DOHH2 (cell line): Measurements from ENCODE around the gene NFIX.

ENCODE experiments used
- H3F3A ChIP-seq: fragments of 200-600 bp; sonication (generic), shearing (Covaris generic); 2 replicates; pipeline ENCODE4 v1.6.0; 2016; ENCODE audit warnings: antibody characterized with exemption, mild to moderate bottlenecking; ENCODE audit not compliant: control insufficient read depth, insufficient read depth
- H3K27ac ChIP-seq: fragments of 200-600 bp; sonication (generic); 2 replicates; pipeline ENCODE4 v1.5.1; 2014; ENCODE audit warnings: low read depth, mild to moderate bottlenecking, low read length, moderate library complexity
- H3K27me3 ChIP-seq: fragments of 200-600 bp; sonication (generic); 2 replicates; pipeline ENCODE4 v1.6.1; 2014; ENCODE audit warnings: mild to moderate bottlenecking, low read length, mixed read lengths; ENCODE audit not compliant: control insufficient read depth
- H3K36me3 ChIP-seq: fragments of 200-600 bp; sonication (generic); 2 replicates; pipeline ENCODE4 v1.6.1; 2014; ENCODE audit warnings: mild to moderate bottlenecking, low read length, moderate library complexity, mixed read lengths; ENCODE audit not compliant: control insufficient read depth
- H3K4me1 ChIP-seq: fragments of 200-600 bp; sonication (generic); 2 replicates; pipeline ENCODE4 v1.6.1; 2014; ENCODE audit warnings: mild to moderate bottlenecking, low read length, mixed read lengths; ENCODE audit not compliant: control insufficient read depth
- H3K4me2 ChIP-seq: fragments of 200-600 bp; sonication (generic); 2 replicates; pipeline ENCODE4 v1.6.0; 2014; ENCODE audit warnings: mild to moderate bottlenecking, low read length, moderate library complexity
- H3K4me3 ChIP-seq: fragments of 200-600 bp; sonication (generic); 2 replicates; pipeline ENCODE4 v1.5.1; 2014; ENCODE audit warnings: mild to moderate bottlenecking, low read length, mixed read lengths
- H3K79me2 ChIP-seq: fragments of 200-600 bp; sonication (generic); 2 replicates; pipeline ENCODE4 v1.6.1; 2014; ENCODE audit warnings: mild to moderate bottlenecking, low read length, mixed read lengths; ENCODE audit not compliant: control insufficient read depth
- H3K9me2 ChIP-seq: fragments of 200-600 bp; sonication (generic); replicated peaks from 2 replicates; pipeline ENCODE4 v1.6.1; 2014; ENCODE audit warnings: mild to moderate bottlenecking, low read length, mixed read lengths; ENCODE audit not compliant: control insufficient read depth
- H3K9me3 ChIP-seq: fragments of 200-600 bp; sonication (generic); 2 replicates; pipeline ENCODE4 v1.6.1; 2014; ENCODE audit warnings: antibody characterized with exemption, low read length, mixed read lengths; ENCODE audit not compliant: control insufficient read depth, insufficient read depth
- H4K20me1 ChIP-seq: fragments of 200-600 bp; sonication (generic); 2 replicates; pipeline ENCODE4 v1.6.0; 2014; ENCODE audit warnings: low read depth, mild to moderate bottlenecking, antibody characterized with exemption, low read length, moderate library complexity; ENCODE audit not compliant: control insufficient read depth, insufficient read depth
- EZH2phosphoT487 ChIP-seq: fragments of 200-600 bp; sonication (generic); IDR thresholded peaks from 2 replicates; pipeline ENCODE4 v1.6.1; 2017; ENCODE audit warnings: borderline replicate concordance, mild to moderate bottlenecking, antibody characterized with exemption, low read length, moderate library complexity, mixed read lengths
- TF ChIP-seq, protein P1 (sequence below): fragments of 200-600 bp; sonication (generic); IDR thresholded peaks from one replicate; pipeline ENCODE4 v1.5.1; 2014; ENCODE audit warnings: antibody characterized with exemption, mild to moderate bottlenecking, low read depth, low read length; ENCODE audit not compliant: poor library complexity, severe bottlenecking

The NFIX gene

GRCh38 chr19:13029301-13029880 is 34.1 kb downstream of the NFIX start:
- TF ChIP-seq, protein P1, sequence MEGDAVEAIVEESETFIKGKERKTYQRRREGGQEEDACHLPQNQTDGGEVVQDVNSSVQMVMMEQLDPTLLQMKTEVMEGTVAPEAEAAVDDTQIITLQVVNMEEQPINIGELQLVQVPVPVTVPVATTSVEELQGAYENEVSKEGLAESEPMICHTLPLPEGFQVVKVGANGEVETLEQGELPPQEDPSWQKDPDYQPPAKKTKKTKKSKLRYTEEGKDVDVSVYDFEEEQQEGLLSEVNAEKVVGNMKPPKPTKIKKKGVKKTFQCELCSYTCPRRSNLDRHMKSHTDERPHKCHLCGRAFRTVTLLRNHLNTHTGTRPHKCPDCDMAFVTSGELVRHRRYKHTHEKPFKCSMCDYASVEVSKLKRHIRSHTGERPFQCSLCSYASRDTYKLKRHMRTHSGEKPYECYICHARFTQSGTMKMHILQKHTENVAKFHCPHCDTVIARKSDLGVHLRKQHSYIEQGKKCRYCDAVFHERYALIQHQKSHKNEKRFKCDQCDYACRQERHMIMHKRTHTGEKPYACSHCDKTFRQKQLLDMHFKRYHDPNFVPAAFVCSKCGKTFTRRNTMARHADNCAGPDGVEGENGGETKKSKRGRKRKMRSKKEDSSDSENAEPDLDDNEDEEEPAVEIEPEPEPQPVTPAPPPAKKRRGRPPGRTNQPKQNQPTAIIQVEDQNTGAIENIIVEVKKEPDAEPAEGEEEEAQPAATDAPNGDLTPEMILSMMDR: no peak
- TF ChIP-seq EZH2phosphoT487: no peak
- peaks cover 52% of the 10 kb centered on the region for H3K27me3 ChIP-seq
- H4K20me1 ChIP-seq: no peaks in the 10 kb centered on the region
- H3F3A ChIP-seq: no peaks in the 10 kb centered on the region
- no peak overlapping the region for H3K4me2 ChIP-seq
- H3K27ac ChIP-seq: no peak overlapping the region
- H3K79me2 ChIP-seq: no peaks in the 10 kb centered on the region
- H3K4me3 ChIP-seq: no peak overlapping the region
- no peaks in the 10 kb centered on the region for H3K9me3 ChIP-seq
- no peaks in the 10 kb centered on the region for H3K36me3 ChIP-seq
- no peaks in the 10 kb centered on the region for H3K4me1 ChIP-seq
- H3K9me2 ChIP-seq: no peaks in the 10 kb centered on the region

DNA sequence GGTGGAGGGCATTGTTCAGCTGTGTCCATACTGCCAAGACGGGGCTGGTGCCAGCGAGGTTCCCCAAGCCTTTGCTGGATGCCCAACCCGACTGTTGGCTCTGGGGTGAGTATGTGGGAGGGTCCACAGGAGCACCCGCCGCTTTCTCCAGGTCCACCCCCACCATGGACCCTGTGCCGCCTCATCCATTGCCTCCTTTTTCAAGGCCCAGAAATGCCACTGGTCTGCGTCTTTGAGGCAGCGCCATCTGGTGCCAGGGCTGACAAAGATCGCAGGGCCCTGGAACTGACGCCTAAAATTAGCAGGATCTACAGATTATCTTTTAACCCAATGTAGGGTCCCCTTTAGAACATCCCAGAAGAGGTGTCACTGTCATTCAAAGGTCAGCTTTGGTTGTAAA is 34.6 kb downstream of the NFIX start:
- no peaks in the 10 kb centered on the region for H3K9me2 ChIP-seq
- H4K20me1 ChIP-seq: no peaks in the 10 kb centered on the region
- H3K4me1 ChIP-seq: no peaks in the 10 kb centered on the region
- no peak overlapping the region for H3K4me3 ChIP-seq
- H3K36me3 ChIP-seq: no peaks in the 10 kb centered on the region
- H3K4me2 ChIP-seq: no peak overlapping the region
- TF ChIP-seq EZH2phosphoT487: no peak
- TF ChIP-seq, protein P1: peak; percentile 69
- H3K27ac ChIP-seq: no peak overlapping the region
- no peaks in the 10 kb centered on the region for H3K9me3 ChIP-seq
- H3K27me3 ChIP-seq: peaks cover 54% of the 10 kb centered on the region
- H3F3A ChIP-seq: no peaks in the 10 kb centered on the region
- no peaks in the 10 kb centered on the region for H3K79me2 ChIP-seq

- Histone ChIP-seq H3K9me3 (no peaks in the 10 kb centered on the region), H3K9me2 (no peaks in the 10 kb centered on the region), H3K36me3 (no peaks in the 10 kb centered on the region), H4K20me1 (no peaks in the 10 kb centered on the region), H3K4me2 (no peak overlapping the region), H3K27ac (no peak overlapping the region), H3K79me2 (no peaks in the 10 kb centered on the region), H3F3A (no peaks in the 10 kb centered on the region), H3K4me1 (peaks cover 6% of the 10 kb centered on the region), H3K4me3 (no peak overlapping the region), H3K27me3 (peaks cover 53% of the 10 kb centered on the region)
- TF ChIP-seq, protein P1: no peak
- TF ChIP-seq EZH2phosphoT487: no peak
Measured at GRCh38 chr19:13031917-13032623, 36.8 kb downstream of the NFIX start.
